Upper lobe of right lung (tissue), 1 donor: ENCODE data around the gene ABCB9. TPM values are rescaled to one million over a fixed set of nuclear protein-coding genes. Genes with fewer than 3 reads are reported as not detected.

Source experiments
- ATAC-seq: fragments of 200-7000 bp; cut with Tn5 transposase; one replicate; pipeline ENCODE4 v1.9.1; 2020; ENCODE audit warnings: mild to moderate bottlenecking, moderate library complexity
- DNase-seq: peaks from one replicate; pipeline ENCODE4 v3.0.0-alpha.2; 2020
- H3K27ac ChIP-seq: fragments of 200-600 bp; one replicate; pipeline ENCODE4 v1.8.0; 2022
- H3K27me3 ChIP-seq: fragments of 200-600 bp; one replicate; pipeline ENCODE4 v1.8.0; 2022; ENCODE audit warnings: mild to moderate bottlenecking
- H3K36me3 ChIP-seq: fragments of 200-600 bp; one replicate; pipeline ENCODE4 v1.8.0; 2022
- H3K4me1 ChIP-seq: fragments of 200-600 bp; one replicate; pipeline ENCODE4 v1.8.0; 2022
- H3K4me3 ChIP-seq: fragments of 200-600 bp; one replicate; pipeline ENCODE4 v1.8.0; 2022; ENCODE audit warnings: mild to moderate bottlenecking
- H3K9me3 ChIP-seq: fragments of 200-600 bp; one replicate; pipeline ENCODE4 v1.8.0; 2022
- intact Hi-C: fragments of 100-400 bp; cut with DNase I; formaldehyde crosslinking; loops from one replicate; pipeline ENCODE4 v1.11.0; 2022
- total RNA-seq: library from RNA; stranded (reverse); fragmentation: NEBNext Ultra II Directional; extraction: Animal tissue kit (Norgen Biotek cat#: 25700); gene quantifications from one replicate; pipeline ENCODE4 v1.2.1, GENCODE V29; 2021
- TF ChIP-seq, protein P1 (sequence below): fragments of 200-600 bp; IDR thresholded peaks from one replicate; pipeline ENCODE4 v1.8.0; 2022; ENCODE audit warnings: antibody characterized with exemption
- donor health status: DM: no; HTN: yes; CAD: no; lungs with severe emphysema.

The ABCB9 gene
- total RNA-seq, 1 donor from 2014 or later, result 5.2 TPM

DNA sequence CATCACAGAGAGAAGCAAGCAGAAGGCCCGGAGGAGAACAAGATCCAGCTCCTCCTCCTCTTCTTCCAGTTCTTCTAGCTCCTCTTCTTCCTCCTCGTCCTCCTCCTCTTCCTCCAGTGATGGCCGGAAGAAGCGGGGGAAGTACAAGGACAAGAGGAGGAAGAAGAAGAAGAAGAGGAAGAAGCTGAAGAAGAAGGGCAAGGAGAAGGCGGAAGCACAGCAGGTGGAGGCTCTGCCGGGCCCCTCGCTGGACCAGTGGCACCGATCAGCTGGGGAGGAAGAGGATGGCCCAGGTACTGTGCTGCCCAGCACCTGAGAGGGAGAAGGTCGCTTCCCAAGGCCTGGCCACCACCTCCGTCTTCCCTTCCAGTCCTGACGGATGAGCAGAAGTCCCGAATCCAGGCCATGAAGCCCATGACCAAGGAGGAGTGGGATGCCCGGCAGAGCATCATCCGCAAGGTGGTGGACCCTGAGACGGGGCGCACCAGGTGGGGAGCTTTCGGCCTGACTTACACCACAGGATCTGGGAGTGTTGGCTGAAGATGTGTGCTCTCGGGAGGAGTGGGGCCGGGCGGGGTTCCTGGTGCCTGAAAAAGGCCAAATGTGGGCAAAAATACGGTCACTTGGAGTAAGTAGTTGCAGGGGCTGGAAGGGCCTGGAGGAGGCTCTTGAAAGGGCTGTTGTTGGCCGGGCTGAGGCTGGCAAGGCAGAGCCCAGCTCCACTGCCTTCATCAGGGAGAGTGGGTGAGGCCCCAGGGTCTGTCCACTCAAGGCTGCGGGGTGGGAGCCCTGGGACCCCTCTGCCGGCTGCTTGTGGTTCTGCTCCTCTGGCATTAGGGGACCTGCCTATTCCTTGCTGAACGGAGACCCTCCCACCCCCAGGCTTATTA is 15.6 kb upstream of the ABCB9 start:
- TF ChIP-seq, protein P1, sequence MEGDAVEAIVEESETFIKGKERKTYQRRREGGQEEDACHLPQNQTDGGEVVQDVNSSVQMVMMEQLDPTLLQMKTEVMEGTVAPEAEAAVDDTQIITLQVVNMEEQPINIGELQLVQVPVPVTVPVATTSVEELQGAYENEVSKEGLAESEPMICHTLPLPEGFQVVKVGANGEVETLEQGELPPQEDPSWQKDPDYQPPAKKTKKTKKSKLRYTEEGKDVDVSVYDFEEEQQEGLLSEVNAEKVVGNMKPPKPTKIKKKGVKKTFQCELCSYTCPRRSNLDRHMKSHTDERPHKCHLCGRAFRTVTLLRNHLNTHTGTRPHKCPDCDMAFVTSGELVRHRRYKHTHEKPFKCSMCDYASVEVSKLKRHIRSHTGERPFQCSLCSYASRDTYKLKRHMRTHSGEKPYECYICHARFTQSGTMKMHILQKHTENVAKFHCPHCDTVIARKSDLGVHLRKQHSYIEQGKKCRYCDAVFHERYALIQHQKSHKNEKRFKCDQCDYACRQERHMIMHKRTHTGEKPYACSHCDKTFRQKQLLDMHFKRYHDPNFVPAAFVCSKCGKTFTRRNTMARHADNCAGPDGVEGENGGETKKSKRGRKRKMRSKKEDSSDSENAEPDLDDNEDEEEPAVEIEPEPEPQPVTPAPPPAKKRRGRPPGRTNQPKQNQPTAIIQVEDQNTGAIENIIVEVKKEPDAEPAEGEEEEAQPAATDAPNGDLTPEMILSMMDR, result no peak
- no peaks in the 10 kb centered on the region for H3K9me3 ChIP-seq
- peaks cover 5% of the 10 kb centered on the region for H3K36me3 ChIP-seq
- peak overlapping the region; percentile 98 for H3K4me3 ChIP-seq
- peak overlapping the region; percentile 90 for H3K27ac ChIP-seq
- ATAC-seq (no peak), DNase-seq (no peak)
- no peaks in the 10 kb centered on the region for H3K27me3 ChIP-seq
- H3K4me1 ChIP-seq, result peaks cover 60% of the 10 kb centered on the region
- intact Hi-C loops, result no loop called here

GRCh38 chr12:122981036-122981471 is 14.8 kb upstream of the ABCB9 start:
- ATAC-seq (no peak), DNase-seq (no peak)
- Histone ChIP-seq H3K27me3 (no peaks in the 10 kb centered on the region), H3K4me3 (peak overlapping the region; percentile 98), H3K9me3 (no peaks in the 10 kb centered on the region), H3K36me3 (peaks cover 5% of the 10 kb centered on the region), H3K27ac (peak overlapping the region; percentile 90), H3K4me1 (peaks cover 68% of the 10 kb centered on the region)
- TF ChIP-seq, protein P1, result no peak
- intact Hi-C loops, result no loop called here

- Histone ChIP-seq H3K4me3 (peak within 1 kb of the TSS; percentile 98), H3K36me3 (peaks cover 5% of the 10 kb centered on the region), H3K4me1 (peaks cover 72% of the 10 kb centered on the region), H3K9me3 (no peaks in the 10 kb centered on the region), H3K27ac (peak within 1 kb of the TSS; percentile 90), H3K27me3 (no peaks in the 10 kb centered on the region)
- TF ChIP-seq, protein P1, result no peak
- peak; percentile 85 for ATAC-seq
- DNase-seq, result peak; percentile 89
- intact Hi-C loops, result no loop called here
Measured at GRCh38 chr12:122980183-122981035, 14.1 kb upstream of the ABCB9 start, which contains the start of gene ARL6IP4. TSS of gene ARL6IP4 (plus strand) at chr12:122980681. CDS start at chr12:122981140, 459 bp downstream.

- no peak for DNase-seq
- Histone ChIP-seq H3K4me3 (peak overlapping the region; percentile 98), H3K36me3 (peaks cover 5% of the 10 kb centered on the region), H3K27me3 (no peaks in the 10 kb centered on the region), H3K4me1 (peaks cover 68% of the 10 kb centered on the region), H3K9me3 (no peaks in the 10 kb centered on the region), H3K27ac (peak overlapping the region; percentile 90)
- no peak for ATAC-seq
- intact Hi-C loops, result no loop called here
- TF ChIP-seq, protein P1, result no peak
Measured at GRCh38 chr12:122979908-122980182, 13.6 kb upstream of the ABCB9 start.

DNA sequence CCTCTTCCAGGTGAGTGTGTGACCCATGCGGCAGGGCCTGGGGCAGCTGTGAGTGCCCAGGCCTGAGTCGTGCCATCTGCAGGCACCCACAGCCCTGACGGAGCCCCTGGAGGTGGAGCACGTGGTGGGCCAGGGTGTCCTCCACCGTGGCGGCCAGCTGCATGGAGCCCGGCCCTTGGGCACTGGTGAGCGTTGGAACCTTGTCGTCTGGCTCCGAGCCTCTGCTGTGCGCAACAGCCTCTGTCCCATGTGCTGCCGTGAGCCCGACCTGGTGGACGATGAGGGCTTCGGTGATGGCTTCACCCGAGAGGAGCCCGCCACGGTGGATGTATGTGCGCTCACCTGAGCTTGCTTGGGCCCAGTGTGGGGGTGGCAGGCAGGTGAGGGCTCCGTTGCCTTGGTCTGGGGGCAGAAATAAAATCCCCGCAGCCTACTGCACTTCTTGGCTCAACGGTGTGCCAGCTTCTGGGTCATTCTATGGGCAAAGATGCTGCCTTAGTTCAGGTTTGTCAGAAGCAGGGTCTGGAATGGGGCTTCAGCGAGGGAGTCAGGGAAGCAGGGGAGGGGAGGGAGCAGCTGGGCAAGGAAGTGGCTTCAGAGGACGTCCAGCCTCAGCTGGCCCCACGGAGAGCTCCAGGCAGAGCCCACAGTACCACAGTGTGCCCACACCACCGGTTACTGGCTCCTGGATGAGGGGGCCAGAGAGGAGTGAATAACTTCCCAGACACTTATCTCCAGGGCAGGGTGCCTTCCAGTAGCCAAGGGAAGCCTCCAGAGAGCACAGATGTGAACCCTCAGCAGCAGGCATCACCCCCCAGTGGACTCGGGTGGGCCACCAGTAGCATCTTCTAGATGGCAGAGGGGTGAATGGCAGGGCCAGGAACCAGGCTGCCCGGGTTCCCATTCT is 13.0 kb upstream of the ABCB9 start:
- ATAC-seq, result no peak
- Histone ChIP-seq H3K4me1 (peaks cover 63% of the 10 kb centered on the region), H3K4me3 (peak overlapping the region; percentile 98), H3K27ac (peak overlapping the region; percentile 90), H3K9me3 (no peaks in the 10 kb centered on the region), H3K27me3 (no peaks in the 10 kb centered on the region), H3K36me3 (peaks cover 5% of the 10 kb centered on the region)
- TF ChIP-seq, protein P1, result no peak
- DNase-seq, result peak; percentile 56
- intact Hi-C loops, result no loop called here
